Esophagus squamous epithelium (tissue), 5 donors: ENCODE results near the gene MRPL38. TPM values are rescaled to one million over a fixed set of nuclear protein-coding genes. Genes with fewer than 3 reads are reported as not detected.
A peak's percentile ranks its signal among the peaks of the same experiment; 100 is the strongest.

Experiments
- DNase-seq: peaks from one replicate; lab custom pipeline; 2025; lab: John Stamatoyannopoulos, UW
- H3K27ac ChIP-seq, 4 donors: fragments of 200-600 bp; sonication (generic); one replicate each; pipeline ENCODE4 v1.5.1; 2016 to 2019; ENCODE audit warnings: mild to moderate bottlenecking in 1 of 4
- H3K27me3 ChIP-seq, 4 donors: fragments of 200-600 bp; sonication (generic); 1 replicate in 3 of 4; 2 replicates in 1 of 4; pipeline versions ENCODE4 v1.5.1 to v1.6.0; 2017 to 2021; ENCODE audit warnings: antibody characterized with exemption in 1 of 4
- H3K36me3 ChIP-seq, 3 donors: fragments of 200-600 bp; sonication (generic); one replicate each; pipeline ENCODE4 v1.5.1; 2016 to 2019
- H3K4me1 ChIP-seq, 3 donors: fragments of 200-600 bp; sonication (generic); one replicate each; pipeline ENCODE4 v1.5.1; 2017 to 2019
- H3K4me3 ChIP-seq, 4 donors: fragments of 200-600 bp; sonication (generic); 1 replicate in 3 of 4; 2 replicates in 1 of 4; pipeline ENCODE4 v1.5.1; 2016 to 2019; ENCODE audit warnings: mild to moderate bottlenecking in 2 of 4, moderate library complexity in 1 of 4
- H3K9me3 ChIP-seq, 3 donors: fragments of 200-600 bp; sonication (generic); one replicate each; pipeline ENCODE4 v1.5.1; 2016 to 2019
- CTCF ChIP-seq, 6 experiments: fragments of 450-650 bp in 4 of 6; fragments of 200-600 bp in 2 of 6; sonication (generic) in 2 of 6; IDR thresholded peaks; one replicate each; pipeline ENCODE4 v1.5.1; 2016 to 2019; ENCODE audit warnings: antibody characterized with exemption in 6 of 6, mild to moderate bottlenecking in 4 of 6, moderate library complexity in 4 of 6
- POLR2A ChIP-seq, 4 donors: fragments of 450-650 bp; IDR thresholded peaks; one replicate each; pipeline ENCODE4 v1.6.1; 2017; ENCODE audit warnings: antibody characterized with exemption in 4 of 4, mild to moderate bottlenecking in 4 of 4, moderate library complexity in 3 of 4
- WGBS, 2 donors: methylation state at CpG; one replicate each; pipeline ENCODE4 v1.1.5; 2018; 5-methylcytosine and 5-hydroxymethylcytosine counted together
- intact Hi-C: fragments of 100-400 bp; cut with DNase I; formaldehyde crosslinking; loops from one replicate; pipeline ENCODE4 v1.15.0; 2022
- total RNA-seq, 4 donors: library from RNA; depleted of rRNA; stranded (reverse); fragments of >200 nt; gene quantifications; one replicate each; pipeline ENCODE4 v1.1.0, GENCODE V29; 2016
- donor health status: DM: yes; HTN: yes; CAD: no.

The MRPL38 gene
- total RNA-seq, 4 donors from 2014 or later, result 40.2 to 49.2 (median 41.0) TPM

- H3K27ac ChIP-seq, result no peak overlapping the region
- TF ChIP-seq CTCF (IDR thresholded peaks at IDR 0.05), result no peak
- no peak for TF ChIP-seq POLR2A (IDR thresholded peaks at IDR 0.05)
- WGBS, 2 donors, result 100% methylated on average over 5 of the region's 11 CpGs; no CpG with 5 or more reads in 1 of the 2 donors
- no peak overlapping the region for H3K4me3 ChIP-seq
- no peaks in the 10 kb centered on the region for H3K9me3 ChIP-seq
- no peak for DNase-seq
- peaks cover 7 to 41% (median 11%) of the 10 kb centered on the region in 3 donors for H3K4me1 ChIP-seq
- no peaks in the 10 kb centered on the region for H3K27me3 ChIP-seq
- intact Hi-C loops, result no loop called here
- H3K36me3 ChIP-seq, result peaks cover 0 to 53% (median 0%) of the 10 kb centered on the region in 3 donors
Measured at GRCh38 chr17:75925103-75925502, 20.4 kb upstream of the MRPL38 start.

GRCh38 chr17:75922963-75923874 is 18.5 kb upstream of the MRPL38 start:
- no peak overlapping the region for H3K4me3 ChIP-seq
- H3K27ac ChIP-seq, result peak overlapping the region in 1 of 4 donors; percentile 9
- H3K4me1 ChIP-seq, result peaks cover 7 to 41% (median 11%) of the 10 kb centered on the region in 3 donors
- H3K9me3 ChIP-seq, result no peaks in the 10 kb centered on the region
- no peak for DNase-seq
- intact Hi-C loops, result no loop called here
- H3K36me3 ChIP-seq, result peaks cover 0 to 72% (median 0%) of the 10 kb centered on the region in 3 donors
- WGBS, 2 donors, result 76 to 87% methylated on average over 3 to 8 of the region's 19 CpGs
- no peaks in the 10 kb centered on the region for H3K27me3 ChIP-seq
- TF ChIP-seq CTCF (IDR thresholded peaks at IDR 0.05) (no peak), POLR2A (IDR thresholded peaks at IDR 0.05) (no peak)

- TF ChIP-seq POLR2A (IDR thresholded peaks at IDR 0.05), result no peak
- TF ChIP-seq CTCF (IDR thresholded peaks at IDR 0.05), result no peak
- Histone ChIP-seq H3K27me3 (no peaks in the 10 kb centered on the region), H3K4me1 (peaks cover 7 to 33% (median 8%) of the 10 kb centered on the region in 3 donors), H3K9me3 (no peaks in the 10 kb centered on the region), H3K4me3 (no peak overlapping the region), H3K36me3 (peaks cover 0 to 81% (median 0%) of the 10 kb centered on the region in 3 donors), H3K27ac (no peak overlapping the region)
- 87 to 89% methylated on average over 9 to 14 of the region's 18 CpGs for WGBS, 2 donors
- no peak for DNase-seq
- intact Hi-C loops, result no loop called here
Measured at GRCh38 chr17:75922173-75922961, 17.7 kb upstream of the MRPL38 start.

GRCh38 chr17:75921596-75921995 is 16.9 kb upstream of the MRPL38 start:
- peaks cover 2 to 25% (median 7%) of the 10 kb centered on the region in 3 donors for H3K4me1 ChIP-seq
- no peak overlapping the region for H3K27ac ChIP-seq
- no peaks in the 10 kb centered on the region for H3K27me3 ChIP-seq
- H3K9me3 ChIP-seq, result no peaks in the 10 kb centered on the region
- no peak for DNase-seq
- TF ChIP-seq CTCF (IDR thresholded peaks at IDR 0.05), result no peak
- TF ChIP-seq POLR2A (IDR thresholded peaks at IDR 0.05), result no peak
- peaks cover 0 to 88% (median 0%) of the 10 kb centered on the region in 3 donors for H3K36me3 ChIP-seq
- H3K4me3 ChIP-seq, result no peak overlapping the region
- WGBS, 2 donors, result 100% methylated on average over 4 of the region's 15 CpGs; no CpG with 5 or more reads in 1 of the 2 donors
- intact Hi-C loops, result no loop called here
